Measurements from ENCODE around the gene ZNF580.
A peak's percentile ranks its signal among the peaks of the same experiment; 100 is the strongest.

ZNF580 gene

DNA sequence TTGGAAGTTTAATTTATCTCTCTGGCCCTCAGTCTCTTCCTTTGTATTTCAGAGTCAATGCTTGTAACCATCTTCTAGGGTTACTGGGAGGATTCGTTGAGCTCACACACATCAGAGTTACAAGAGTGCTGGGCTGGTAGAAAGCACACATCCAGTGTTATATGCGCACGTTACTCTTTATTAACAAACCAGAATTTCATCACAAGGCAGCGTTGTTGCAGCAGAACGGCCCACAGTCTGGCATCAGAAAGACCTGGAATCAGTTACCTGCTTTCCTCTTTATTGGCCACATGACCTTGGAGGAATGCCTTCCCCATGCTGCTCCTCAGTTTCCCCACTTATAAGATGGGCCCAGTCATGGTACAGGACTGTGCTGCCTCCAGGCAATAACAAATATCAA is 31.5 kb upstream of the ZNF580 start:
- peaks cover 8% of the 10 kb centered on the region for H3K36me3 ChIP-seq (ENCODE audit: control insufficient read depth, insufficient read depth, low read length, severe bottlenecking)

DNA sequence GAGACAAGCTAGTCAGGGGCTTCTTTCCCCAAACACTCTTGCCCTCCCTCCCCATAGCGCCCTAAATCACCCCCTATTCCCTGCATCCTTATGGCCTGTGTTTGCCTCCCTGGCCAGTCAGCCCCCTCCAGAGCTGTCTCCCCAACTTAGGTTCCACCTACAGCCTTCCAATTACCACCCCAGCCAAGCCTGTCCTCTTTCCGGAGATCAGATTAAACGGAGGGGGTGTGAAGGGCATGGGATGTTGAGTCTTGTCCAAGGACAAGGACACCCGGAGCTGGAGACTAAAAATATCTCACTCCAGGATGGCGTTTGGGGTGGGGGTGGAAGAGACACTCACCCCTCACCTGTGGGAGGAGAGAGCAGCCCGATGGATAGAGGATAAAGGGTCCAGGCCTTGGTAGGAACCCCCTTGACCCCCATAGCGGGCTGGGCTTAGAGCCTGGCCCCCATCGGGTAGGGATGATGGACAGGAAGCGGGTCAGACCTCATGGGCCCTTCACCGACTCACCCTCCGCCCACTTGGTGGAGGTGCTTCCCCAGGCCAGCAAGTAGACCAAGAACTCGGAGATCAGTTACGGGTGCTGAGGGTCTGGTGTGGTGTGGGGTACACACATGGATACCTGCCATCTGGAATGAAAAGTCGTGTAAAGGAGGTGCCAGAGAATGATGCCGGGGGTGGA is 29.4 kb upstream of the ZNF580 start:
- Histone ChIP-seq H3K36me3 (ENCODE audit: control insufficient read depth, insufficient read depth, low read length, severe bottlenecking) (peaks cover 18% of the 10 kb centered on the region), H3K4me1 (ENCODE audit: control insufficient read depth, insufficient read depth, low read length) (peaks cover 4% of the 10 kb centered on the region), H3K9me3 (ENCODE audit: control insufficient read depth, low read length) (no peaks in the 10 kb centered on the region), H3K27me3 (replicated peaks; ENCODE audit: control insufficient read depth, insufficient read depth, low read length) (no peaks in the 10 kb centered on the region), H3K9ac (ENCODE audit: low read length) (no peak overlapping the region), H3K4me3 (ENCODE audit: low read length) (no peak overlapping the region)
- no peak for DNase-seq (ENCODE audit: low read depth)

More for the DNA sequence above, 31.5 kb upstream of the ZNF580 start:
- DNase-seq (ENCODE audit: low read depth): no peak
- no peaks in the 10 kb centered on the region for H3K27me3 ChIP-seq (replicated peaks; ENCODE audit: control insufficient read depth, insufficient read depth, low read length)
- peaks cover 12% of the 10 kb centered on the region for H3K4me1 ChIP-seq (ENCODE audit: control insufficient read depth, insufficient read depth, low read length)
- H3K9me3 ChIP-seq (ENCODE audit: control insufficient read depth, low read length): no peaks in the 10 kb centered on the region
- H3K4me3 ChIP-seq (ENCODE audit: low read length): no peak overlapping the region
- H3K9ac ChIP-seq (ENCODE audit: low read length): no peak overlapping the region

DNA sequence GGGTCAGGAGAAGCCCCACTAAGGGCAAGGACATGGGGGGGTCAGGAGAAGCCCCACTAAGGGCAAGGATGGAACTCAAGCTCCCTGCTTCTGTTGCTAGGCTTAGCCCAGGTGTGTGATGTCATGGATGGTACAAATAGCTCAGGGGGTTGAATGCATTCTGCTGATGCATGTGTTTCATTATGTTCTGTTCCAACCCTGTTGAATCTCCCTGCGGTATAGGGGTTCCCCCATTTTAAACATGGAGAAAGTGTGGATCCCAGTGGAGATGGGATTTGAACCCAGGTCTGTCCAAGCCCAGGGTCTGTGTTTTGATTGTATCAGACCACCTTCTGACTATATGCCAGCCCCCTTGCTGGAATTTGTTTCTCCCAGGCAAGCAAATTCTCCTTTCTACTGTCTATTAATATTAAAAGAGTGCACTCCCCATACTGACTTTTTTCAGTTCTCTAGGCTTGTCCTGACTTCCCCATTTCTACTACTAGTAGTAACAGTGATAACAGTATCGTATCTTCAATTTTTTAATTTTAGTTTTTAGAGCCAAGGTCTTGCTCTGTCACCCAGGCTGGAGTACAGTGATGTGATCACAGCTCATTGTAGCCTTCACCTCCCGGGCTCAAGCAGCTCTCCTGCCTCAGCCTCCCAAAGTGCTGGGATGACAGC is 28.7 kb upstream of the ZNF580 start:
- no peak for DNase-seq (ENCODE audit: low read depth)
- H3K36me3 ChIP-seq (ENCODE audit: control insufficient read depth, insufficient read depth, low read length, severe bottlenecking): peaks cover 21% of the 10 kb centered on the region
- no peaks in the 10 kb centered on the region for H3K4me1 ChIP-seq (ENCODE audit: control insufficient read depth, insufficient read depth, low read length)
- no peaks in the 10 kb centered on the region for H3K27me3 ChIP-seq (replicated peaks; ENCODE audit: control insufficient read depth, insufficient read depth, low read length)
- no peaks in the 10 kb centered on the region for H3K9me3 ChIP-seq (ENCODE audit: control insufficient read depth, low read length)
- no peak overlapping the region for H3K4me3 ChIP-seq (ENCODE audit: low read length)
- no peak overlapping the region for H3K9ac ChIP-seq (ENCODE audit: low read length)

DNA sequence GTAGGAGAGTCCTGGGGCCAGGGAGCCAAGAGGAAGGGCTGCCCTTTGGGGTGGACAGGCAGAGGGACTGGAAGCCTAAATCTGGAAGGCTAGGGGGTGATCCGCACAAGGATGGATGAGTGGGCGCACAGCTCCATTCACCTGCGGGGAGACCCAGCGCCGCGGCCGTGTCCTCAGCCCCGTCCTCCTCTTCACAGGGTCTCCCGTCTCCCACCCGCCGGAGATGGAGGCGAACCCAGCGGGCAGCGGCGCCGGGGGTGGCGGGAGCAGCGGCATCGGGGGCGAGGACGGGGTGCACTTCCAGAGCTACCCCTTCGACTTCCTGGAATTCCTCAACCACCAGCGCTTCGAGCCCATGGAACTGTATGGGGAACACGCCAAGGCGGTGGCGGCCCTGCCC is 27.4 kb upstream of the ZNF580 start:
- H3K4me1 ChIP-seq (ENCODE audit: control insufficient read depth, insufficient read depth, low read length): peaks cover under 1% of the 10 kb centered on the region
- peaks cover 26% of the 10 kb centered on the region for H3K36me3 ChIP-seq (ENCODE audit: control insufficient read depth, insufficient read depth, low read length, severe bottlenecking)

DNA sequence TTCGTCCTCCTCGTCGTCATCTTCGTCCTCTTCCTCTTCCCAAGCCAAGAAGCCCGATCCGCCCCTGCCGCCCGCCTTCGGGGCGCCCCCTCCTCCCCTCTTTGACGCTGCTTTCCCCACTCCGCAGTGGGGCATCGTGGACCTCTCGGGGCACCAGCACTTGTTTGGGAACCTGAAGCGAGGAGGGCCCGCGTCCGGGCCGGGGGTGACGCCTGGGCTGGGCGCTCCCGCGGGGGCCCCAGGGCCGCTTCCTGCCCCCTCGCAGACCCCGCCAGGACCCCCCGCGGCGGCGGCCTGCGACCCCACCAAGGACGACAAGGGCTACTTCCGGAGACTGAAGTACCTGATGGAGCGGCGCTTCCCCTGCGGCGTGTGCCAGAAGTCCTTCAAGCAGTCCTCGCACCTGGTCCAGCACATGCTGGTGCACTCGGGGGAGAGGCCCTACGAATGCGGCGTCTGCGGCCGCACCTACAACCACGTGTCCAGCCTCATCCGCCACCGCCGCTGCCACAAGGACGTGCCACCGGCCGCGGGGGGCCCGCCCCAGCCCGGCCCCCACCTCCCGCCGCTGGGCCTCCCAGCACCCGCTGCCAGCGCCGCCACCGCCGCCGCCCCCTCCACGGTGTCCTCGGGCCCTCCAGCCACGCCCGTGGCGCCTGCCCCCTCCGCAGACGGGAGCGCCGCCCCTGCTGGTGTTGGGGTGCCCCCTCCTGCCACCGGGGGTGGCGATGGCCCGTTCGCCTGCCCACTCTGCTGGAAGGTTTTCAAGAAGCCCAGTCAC is 26.7 kb upstream of the ZNF580 start:
- no peak overlapping the region for H3K4me3 ChIP-seq (ENCODE audit: low read length)
- no peak for DNase-seq (ENCODE audit: low read depth)
- H3K4me1 ChIP-seq (ENCODE audit: control insufficient read depth, insufficient read depth, low read length): peaks cover 7% of the 10 kb centered on the region
- H3K36me3 ChIP-seq (ENCODE audit: control insufficient read depth, insufficient read depth, low read length, severe bottlenecking): peaks cover 26% of the 10 kb centered on the region
- no peaks in the 10 kb centered on the region for H3K27me3 ChIP-seq (replicated peaks; ENCODE audit: control insufficient read depth, insufficient read depth, low read length)
- no peak overlapping the region for H3K9ac ChIP-seq (ENCODE audit: low read length)
- no peaks in the 10 kb centered on the region for H3K9me3 ChIP-seq (ENCODE audit: control insufficient read depth, low read length)

More for the DNA sequence above, 27.4 kb upstream of the ZNF580 start:
- no peak overlapping the region for H3K4me3 ChIP-seq (ENCODE audit: low read length)
- no peak for DNase-seq (ENCODE audit: low read depth)
- no peaks in the 10 kb centered on the region for H3K27me3 ChIP-seq (replicated peaks; ENCODE audit: control insufficient read depth, insufficient read depth, low read length)
- H3K9me3 ChIP-seq (ENCODE audit: control insufficient read depth, low read length): no peaks in the 10 kb centered on the region
- H3K9ac ChIP-seq (ENCODE audit: low read length): no peak overlapping the region

DNA sequence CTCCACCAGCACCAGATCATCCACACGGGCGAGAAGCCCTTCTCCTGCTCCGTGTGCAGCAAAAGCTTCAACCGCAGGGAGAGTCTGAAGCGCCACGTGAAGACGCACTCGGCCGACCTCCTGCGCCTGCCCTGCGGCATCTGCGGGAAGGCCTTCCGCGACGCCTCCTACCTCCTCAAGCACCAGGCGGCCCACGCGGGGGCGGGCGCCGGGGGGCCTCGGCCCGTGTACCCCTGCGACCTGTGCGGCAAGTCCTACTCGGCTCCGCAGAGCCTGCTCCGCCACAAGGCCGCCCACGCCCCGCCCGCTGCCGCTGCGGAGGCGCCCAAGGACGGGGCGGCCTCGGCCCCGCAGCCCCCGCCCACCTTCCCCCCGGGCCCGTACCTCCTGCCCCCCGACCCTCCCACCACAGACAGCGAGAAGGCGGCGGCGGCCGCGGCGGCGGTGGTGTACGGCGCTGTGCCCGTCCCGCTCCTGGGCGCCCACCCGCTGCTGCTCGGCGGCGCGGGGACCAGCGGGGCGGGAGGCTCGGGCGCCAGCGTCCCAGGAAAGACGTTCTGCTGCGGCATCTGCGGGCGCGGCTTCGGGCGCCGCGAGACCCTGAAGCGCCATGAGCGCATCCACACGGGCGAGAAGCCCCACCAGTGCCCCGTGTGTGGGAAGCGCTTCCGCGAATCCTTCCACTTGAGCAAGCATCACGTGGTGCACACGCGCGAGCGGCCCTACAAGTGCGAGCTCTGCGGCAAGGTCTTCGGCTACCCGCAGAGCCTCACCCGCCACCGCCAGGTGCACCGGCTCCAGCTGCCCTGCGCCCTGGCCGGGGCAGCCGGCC is 25.9 kb upstream of the ZNF580 start:
- H3K27me3 ChIP-seq (replicated peaks; ENCODE audit: control insufficient read depth, insufficient read depth, low read length): no peaks in the 10 kb centered on the region
- no peaks in the 10 kb centered on the region for H3K9me3 ChIP-seq (ENCODE audit: control insufficient read depth, low read length)
- DNase-seq (ENCODE audit: low read depth): no peak
- H3K4me1 ChIP-seq (ENCODE audit: control insufficient read depth, insufficient read depth, low read length): peaks cover 15% of the 10 kb centered on the region
- no peak overlapping the region for H3K9ac ChIP-seq (ENCODE audit: low read length)
- H3K4me3 ChIP-seq (ENCODE audit: low read length): no peak overlapping the region
- H3K36me3 ChIP-seq (ENCODE audit: control insufficient read depth, insufficient read depth, low read length, severe bottlenecking): peaks cover 20% of the 10 kb centered on the region

DNA sequence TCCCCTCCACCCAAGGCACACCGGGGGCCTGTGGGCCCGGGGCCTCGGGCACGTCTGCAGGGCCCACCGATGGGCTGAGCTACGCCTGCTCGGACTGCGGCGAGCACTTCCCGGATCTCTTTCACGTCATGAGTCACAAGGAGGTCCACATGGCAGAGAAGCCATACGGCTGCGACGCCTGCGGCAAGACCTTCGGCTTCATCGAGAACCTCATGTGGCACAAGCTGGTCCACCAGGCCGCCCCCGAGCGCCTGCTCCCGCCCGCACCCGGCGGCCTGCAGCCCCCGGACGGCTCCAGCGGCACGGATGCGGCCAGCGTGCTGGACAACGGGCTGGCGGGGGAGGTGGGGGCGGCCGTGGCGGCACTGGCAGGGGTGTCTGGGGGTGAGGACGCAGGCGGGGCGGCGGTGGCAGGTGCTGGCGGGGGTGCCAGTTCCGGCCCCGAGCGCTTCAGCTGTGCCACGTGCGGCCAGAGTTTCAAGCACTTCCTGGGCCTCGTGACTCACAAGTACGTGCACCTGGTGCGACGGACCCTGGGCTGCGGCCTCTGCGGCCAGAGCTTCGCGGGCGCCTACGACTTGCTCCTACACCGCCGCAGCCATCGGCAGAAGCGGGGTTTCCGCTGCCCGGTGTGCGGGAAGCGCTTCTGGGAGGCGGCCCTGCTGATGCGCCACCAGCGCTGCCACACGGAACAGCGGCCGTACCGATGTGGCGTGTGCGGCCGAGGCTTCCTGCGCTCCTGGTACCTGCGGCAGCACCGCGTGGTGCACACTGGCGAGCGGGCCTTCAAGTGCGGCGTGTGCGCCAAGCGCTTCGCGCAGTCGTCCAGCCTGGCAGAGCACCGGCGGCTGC is 25.0 kb upstream of the ZNF580 start:
- Histone ChIP-seq H3K27me3 (replicated peaks; ENCODE audit: control insufficient read depth, insufficient read depth, low read length) (no peaks in the 10 kb centered on the region), H3K9ac (ENCODE audit: low read length) (no peak overlapping the region), H3K4me3 (ENCODE audit: low read length) (no peak overlapping the region), H3K9me3 (ENCODE audit: control insufficient read depth, low read length) (no peaks in the 10 kb centered on the region), H3K4me1 (ENCODE audit: control insufficient read depth, insufficient read depth, low read length) (peaks cover 23% of the 10 kb centered on the region), H3K36me3 (ENCODE audit: control insufficient read depth, insufficient read depth, low read length, severe bottlenecking) (peaks cover 18% of the 10 kb centered on the region)
- no peak for DNase-seq (ENCODE audit: low read depth)

DNA sequence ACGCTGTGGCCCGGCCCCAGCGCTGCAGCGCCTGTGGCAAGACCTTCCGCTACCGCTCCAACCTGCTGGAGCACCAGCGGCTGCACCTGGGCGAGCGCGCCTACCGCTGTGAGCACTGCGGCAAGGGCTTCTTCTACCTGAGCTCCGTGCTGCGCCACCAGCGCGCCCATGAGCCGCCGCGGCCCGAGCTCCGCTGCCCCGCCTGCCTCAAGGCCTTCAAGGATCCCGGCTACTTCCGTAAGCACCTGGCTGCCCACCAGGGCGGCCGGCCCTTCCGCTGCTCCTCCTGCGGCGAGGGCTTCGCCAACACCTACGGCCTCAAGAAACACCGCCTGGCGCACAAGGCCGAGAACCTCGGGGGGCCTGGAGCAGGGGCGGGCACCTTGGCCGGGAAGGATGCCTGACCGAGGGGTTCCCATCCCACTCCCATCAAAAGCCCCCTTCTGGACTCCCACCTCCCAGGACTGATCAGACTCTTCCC is 24.4 kb upstream of the ZNF580 start:
- no peak overlapping the region for H3K4me3 ChIP-seq (ENCODE audit: low read length)
- no peaks in the 10 kb centered on the region for H3K9me3 ChIP-seq (ENCODE audit: control insufficient read depth, low read length)
- DNase-seq (ENCODE audit: low read depth): no peak
- H3K4me1 ChIP-seq (ENCODE audit: control insufficient read depth, insufficient read depth, low read length): peaks cover 25% of the 10 kb centered on the region
- H3K36me3 ChIP-seq (ENCODE audit: control insufficient read depth, insufficient read depth, low read length, severe bottlenecking): peaks cover 18% of the 10 kb centered on the region
- no peak overlapping the region for H3K9ac ChIP-seq (ENCODE audit: low read length)
- H3K27me3 ChIP-seq (replicated peaks; ENCODE audit: control insufficient read depth, insufficient read depth, low read length): no peaks in the 10 kb centered on the region

DNA sequence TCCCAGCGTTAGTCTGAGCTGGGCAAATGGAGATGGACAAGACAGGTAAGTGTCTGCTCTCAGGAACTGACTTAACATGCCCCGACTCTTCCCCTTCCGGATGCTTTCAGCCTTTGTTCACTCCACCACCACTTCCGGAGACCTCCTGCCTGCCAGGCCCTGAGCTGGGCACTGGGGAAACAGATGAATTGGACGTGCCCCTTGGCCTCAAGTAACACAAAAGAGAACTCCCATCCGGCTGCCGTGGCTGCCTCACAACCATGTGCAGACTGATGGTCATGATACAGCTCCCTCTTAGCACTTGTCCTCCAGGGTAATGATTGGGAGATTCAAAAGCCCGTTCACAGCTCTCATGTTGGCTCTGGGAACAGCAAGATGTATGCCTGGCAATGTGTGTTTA is 23.4 kb upstream of the ZNF580 start:
- H3K27me3 ChIP-seq (replicated peaks; ENCODE audit: control insufficient read depth, insufficient read depth, low read length): no peaks in the 10 kb centered on the region
- H3K4me1 ChIP-seq (ENCODE audit: control insufficient read depth, insufficient read depth, low read length): peaks cover 25% of the 10 kb centered on the region
- no peak overlapping the region for H3K4me3 ChIP-seq (ENCODE audit: low read length)
- peaks cover 18% of the 10 kb centered on the region for H3K36me3 ChIP-seq (ENCODE audit: control insufficient read depth, insufficient read depth, low read length, severe bottlenecking)
- H3K9me3 ChIP-seq (ENCODE audit: control insufficient read depth, low read length): no peaks in the 10 kb centered on the region
- no peak overlapping the region for H3K9ac ChIP-seq (ENCODE audit: low read length)
- no peak for DNase-seq (ENCODE audit: low read depth)

DNA sequence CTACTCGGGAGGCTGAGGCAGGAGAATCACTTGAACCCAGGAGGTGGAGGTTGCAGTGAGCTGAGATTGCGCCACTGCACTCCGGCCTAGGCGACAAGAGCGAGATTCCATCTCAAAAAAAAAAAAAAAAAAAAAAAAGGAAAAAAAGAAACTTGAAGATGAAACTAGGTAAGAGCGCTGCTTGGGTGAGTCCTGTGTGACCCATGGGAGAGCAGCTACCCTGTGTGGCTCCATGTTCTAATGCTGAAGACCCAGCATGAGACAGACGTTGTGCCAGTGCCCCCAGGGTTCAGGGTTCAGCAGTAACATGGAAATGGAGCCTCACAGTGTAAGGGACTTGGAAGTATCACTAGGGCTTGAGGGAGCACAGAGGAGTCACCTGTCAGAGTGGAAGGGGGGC is 22.4 kb upstream of the ZNF580 start:
- H3K9me3 ChIP-seq (ENCODE audit: control insufficient read depth, low read length): no peaks in the 10 kb centered on the region
- peaks cover 26% of the 10 kb centered on the region for H3K4me1 ChIP-seq (ENCODE audit: control insufficient read depth, insufficient read depth, low read length)
- peaks cover 18% of the 10 kb centered on the region for H3K36me3 ChIP-seq (ENCODE audit: control insufficient read depth, insufficient read depth, low read length, severe bottlenecking)
- DNase-seq (ENCODE audit: low read depth): no peak
- no peak overlapping the region for H3K4me3 ChIP-seq (ENCODE audit: low read length)
- H3K27me3 ChIP-seq (replicated peaks; ENCODE audit: control insufficient read depth, insufficient read depth, low read length): no peaks in the 10 kb centered on the region
- H3K9ac ChIP-seq (ENCODE audit: low read length): peak overlapping the region; percentile 54

Data from adipocyte (in vitro differentiated cells).